Choroid plexus epithelial cell (primary cell): Measurements from ENCODE around the gene JPH4.

Experiments used
- DNase-seq: peaks from one replicate; pipeline ENCODE4 v3.0.0-alpha.2; 2010; ENCODE audit warnings: low read depth
- H3K4me3 ChIP-seq: 2 replicates; pipeline ENCODE4 v1.5.1; 2011; ENCODE audit warnings: low read depth, mild to moderate bottlenecking, control low read depth, low read length, moderate library complexity
- CTCF ChIP-seq: conservative IDR thresholded peaks from 2 replicates; pipeline ENCODE4 v1.5.1; 2011; ENCODE audit warnings: low read depth, mild to moderate bottlenecking, control low read depth, inconsistent platforms, low read length, moderate library complexity

The JPH4 gene

GRCh38 chr14:23578560-23579310 is at the start of gene JPH4:
Gene JPH4 (minus strand): TSS chr14:23578790. CDS start chr14:23577453, 1,337 bp downstream.
- no peak for DNase-seq

GRCh38 chr14:23627961-23628360 is 49.4 kb upstream of the JPH4 start:
- no peak overlapping the region for H3K4me3 ChIP-seq
- no peak for TF ChIP-seq CTCF
- DNase-seq, result no peak

More at GRCh38 chr14:23578560-23579310, at the start of gene JPH4:
- TF ChIP-seq CTCF, result no peak
- H3K4me3 ChIP-seq, result no peak within 1 kb of the TSS

- H3K4me3 ChIP-seq, result no peak overlapping the region
- no peak for DNase-seq
- TF ChIP-seq CTCF, result no peak
These were observed 48.4 kb upstream of the JPH4 start for GRCh38 chr14:23626946-23627345.

GRCh38 chr14:23624830-23625404 is 46.3 kb upstream of the JPH4 start:
- H3K4me3 ChIP-seq, result no peak overlapping the region
- no peak for TF ChIP-seq CTCF

GRCh38 chr14:23623962-23624361 is 45.4 kb upstream of the JPH4 start:
- DNase-seq, result no peak
- TF ChIP-seq CTCF, result no peak
- no peak overlapping the region for H3K4me3 ChIP-seq

More at GRCh38 chr14:23624830-23625404, 46.3 kb upstream of the JPH4 start:
- no peak for DNase-seq

GRCh38 chr14:23622990-23623389 is 44.4 kb upstream of the JPH4 start:
- TF ChIP-seq CTCF, result no peak
- DNase-seq, result no peak
- H3K4me3 ChIP-seq, result no peak overlapping the region
